GM18505 (cell line): Measurements from ENCODE around the gene VCY.
"Not testable (repeated sequence)": the region's sequence is repeated elsewhere in the genome, so short reads cannot be mapped to it uniquely, and the experiment has no call there.

Experiments
- ATAC-seq: cut with Tn5 transposase; IDR thresholded peaks from one replicate; pipeline ENCODE4 v1.9.1; 2021; ENCODE audit not compliant: unreplicated experiment

The VCY gene

DNA sequence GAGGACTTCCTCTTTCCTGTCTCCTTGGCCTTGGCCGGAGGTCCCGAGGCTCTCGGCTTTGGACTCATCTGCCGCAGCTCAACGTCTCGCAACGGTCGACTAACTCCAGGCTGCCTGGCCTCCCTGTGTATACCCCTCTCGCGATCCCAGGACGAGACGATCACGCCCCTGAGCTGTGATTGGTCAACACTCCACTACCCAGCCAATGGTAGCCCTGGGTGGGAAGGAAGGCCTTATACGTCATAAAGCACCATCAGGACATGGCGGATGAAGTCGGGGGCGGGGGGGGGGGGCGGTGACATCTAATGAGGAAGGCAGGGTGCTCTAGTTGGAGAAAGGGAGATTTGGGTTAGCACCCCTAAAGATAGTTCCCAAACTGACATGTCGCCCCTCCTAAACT is at the start of gene VCY:
Gene VCY, minus strand, starts transcription at position 101 of the 400 bp plus-strand sequence. Its CDS starts 33 bp downstream, at position 68.
- ATAC-seq, result not testable (repeated sequence)

DNA sequence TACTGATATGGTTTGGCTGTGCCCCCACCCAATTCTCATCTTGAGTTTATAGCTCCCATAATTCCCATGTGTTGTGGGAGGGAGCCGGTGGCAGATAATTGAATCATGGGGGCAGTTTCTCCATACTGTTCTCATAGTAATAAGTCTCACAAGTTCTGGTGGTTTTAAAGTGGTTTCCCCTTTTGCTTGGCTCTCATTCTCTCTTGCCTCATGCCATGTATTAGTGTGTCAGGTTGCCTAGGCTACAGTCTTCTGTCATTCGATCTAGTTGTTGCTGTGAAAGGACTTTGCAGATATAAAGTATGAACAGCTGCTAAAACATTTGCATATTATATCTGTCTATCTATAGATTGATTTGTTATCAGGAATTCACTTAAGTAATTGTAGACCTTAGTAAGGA is 44.1 kb upstream of the VCY start:
- ATAC-seq, result not testable (repeated sequence)

DNA sequence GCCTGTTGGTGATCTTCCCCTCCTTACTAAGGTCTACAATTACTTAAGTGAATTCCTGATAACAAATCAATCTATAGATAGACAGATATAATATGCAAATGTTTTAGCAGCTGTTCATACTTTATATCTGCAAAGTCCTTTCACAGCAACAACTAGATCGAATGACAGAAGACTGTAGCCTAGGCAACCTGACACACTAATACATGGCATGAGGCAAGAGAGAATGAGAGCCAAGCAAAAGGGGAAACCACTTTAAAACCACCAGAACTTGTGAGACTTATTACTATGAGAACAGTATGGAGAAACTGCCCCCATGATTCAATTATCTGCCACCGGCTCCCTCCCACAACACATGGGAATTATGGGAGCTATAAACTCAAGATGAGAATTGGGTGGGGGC is 25.6 kb upstream of the VCY start:
- ATAC-seq, result not testable (repeated sequence)

DNA sequence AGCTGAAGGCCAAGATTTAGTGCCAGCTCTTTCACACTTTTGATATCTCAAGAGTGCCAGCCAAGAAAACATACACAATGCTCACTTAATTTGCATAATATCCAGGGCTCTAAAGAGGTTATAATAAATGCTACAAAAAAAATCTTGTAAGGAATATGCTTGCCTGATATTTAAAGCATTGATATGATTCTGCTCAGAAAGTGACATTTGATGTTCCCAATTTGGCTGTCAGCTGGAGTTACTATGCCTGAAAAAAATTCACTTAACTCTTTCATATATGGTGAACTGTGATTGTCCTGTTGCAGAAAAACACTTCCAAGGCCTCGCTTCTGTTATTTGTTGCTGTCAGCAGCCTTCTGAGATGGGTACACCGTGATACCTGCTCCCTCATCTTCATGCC is 43.9 kb downstream of the VCY start:
- ATAC-seq, result not testable (repeated sequence)
